Right atrium auricular region (tissue), 2 donors: ENCODE data around the gene ERMAP. TPM values are rescaled to one million over a fixed set of nuclear protein-coding genes. Genes with fewer than 3 reads are reported as not detected.
"Not testable (repeated sequence)": the region's sequence is repeated elsewhere in the genome, so short reads cannot be mapped to it uniquely, and the experiment has no call there.

Source experiments
- DNase-seq: peaks from one replicate; pipeline ENCODE4 v3.0.0-alpha.2; 2019; ENCODE audit warnings: low spot score
- H3K27ac ChIP-seq, 2 donors: fragments of 200-600 bp; sonication (generic); 1 replicate in 1 of 2; 2 replicates in 1 of 2; pipeline ENCODE4 v1.5.1; 2016 to 2019
- H3K27me3 ChIP-seq, 2 donors: fragments of 200-600 bp; sonication (generic); one replicate each; pipeline versions ENCODE4 v1.5.1 to v1.6.0; 2017 to 2019
- H3K36me3 ChIP-seq: fragments of 200-600 bp; sonication (generic); one replicate; pipeline ENCODE4 v1.5.1; 2016
- H3K4me1 ChIP-seq, 2 donors: fragments of 200-600 bp; sonication (generic); one replicate each; pipeline versions ENCODE4 v1.5.1 to v1.6.0; 2017 to 2019
- H3K4me3 ChIP-seq, 2 donors: fragments of 200-600 bp; sonication (generic); 1 replicate in 1 of 2; 2 replicates in 1 of 2; pipeline ENCODE4 v1.5.1; 2017 to 2019; ENCODE audit warnings: mild to moderate bottlenecking in 1 of 2, moderate library complexity in 1 of 2
- H3K9me3 ChIP-seq, 2 donors: fragments of 200-600 bp; sonication (generic); one replicate each; pipeline ENCODE4 v1.5.1; 2019
- total RNA-seq, 2 donors: library from RNA; depleted of rRNA; stranded (reverse); fragments of >200 nt; gene quantifications; one replicate each; pipeline ENCODE4 v1.1.0, GENCODE V29; 2016
- TF ChIP-seq, protein P1 (sequence below), 2 donors: fragments of 200-600 bp; sonication (generic); IDR thresholded peaks; one replicate each; pipeline ENCODE4 v1.5.1; 2019; ENCODE audit warnings: antibody characterized with exemption in 2 of 2

Gene ERMAP
- total RNA-seq, 2 donors from 2014 or later = 3.3 to 5.6 TPM

DNA sequence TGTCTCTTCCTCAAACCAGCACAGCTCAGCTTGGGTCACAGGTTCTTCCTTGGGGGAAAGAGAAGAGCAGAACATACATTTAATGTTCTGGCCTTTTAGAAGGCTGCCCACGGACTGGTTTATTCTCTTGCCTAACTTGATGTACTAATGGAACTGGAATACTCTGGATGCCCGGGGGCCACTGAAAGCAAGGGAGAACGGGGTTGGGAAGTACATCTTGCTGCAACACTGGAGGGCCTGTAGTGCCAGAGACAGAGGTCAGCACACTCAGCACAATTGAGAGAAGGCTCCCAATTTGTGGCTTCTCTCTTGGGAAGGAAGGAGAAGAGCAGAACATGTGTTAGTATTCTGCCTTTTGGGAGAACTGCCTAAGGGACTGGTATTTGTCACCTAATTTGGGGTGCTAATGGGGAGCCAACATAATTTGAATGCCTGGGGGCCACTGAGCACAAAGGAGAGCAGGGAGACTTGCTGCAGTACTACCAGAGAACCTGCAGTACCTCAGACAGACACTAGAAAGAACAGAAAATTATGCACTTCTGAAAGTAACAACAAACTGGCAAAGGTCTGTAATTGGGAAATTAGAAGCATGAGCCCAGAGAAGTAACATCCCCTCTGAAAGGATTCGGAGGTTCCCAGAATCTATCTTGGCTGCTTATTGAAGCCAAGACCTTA, 43.6 kb downstream of the ERMAP start:
- H3K27ac ChIP-seq = no peak overlapping the region
- H3K4me1 ChIP-seq = no peaks in the 10 kb centered on the region
- H3K4me3 ChIP-seq = no peak overlapping the region
- TF ChIP-seq, protein P1, sequence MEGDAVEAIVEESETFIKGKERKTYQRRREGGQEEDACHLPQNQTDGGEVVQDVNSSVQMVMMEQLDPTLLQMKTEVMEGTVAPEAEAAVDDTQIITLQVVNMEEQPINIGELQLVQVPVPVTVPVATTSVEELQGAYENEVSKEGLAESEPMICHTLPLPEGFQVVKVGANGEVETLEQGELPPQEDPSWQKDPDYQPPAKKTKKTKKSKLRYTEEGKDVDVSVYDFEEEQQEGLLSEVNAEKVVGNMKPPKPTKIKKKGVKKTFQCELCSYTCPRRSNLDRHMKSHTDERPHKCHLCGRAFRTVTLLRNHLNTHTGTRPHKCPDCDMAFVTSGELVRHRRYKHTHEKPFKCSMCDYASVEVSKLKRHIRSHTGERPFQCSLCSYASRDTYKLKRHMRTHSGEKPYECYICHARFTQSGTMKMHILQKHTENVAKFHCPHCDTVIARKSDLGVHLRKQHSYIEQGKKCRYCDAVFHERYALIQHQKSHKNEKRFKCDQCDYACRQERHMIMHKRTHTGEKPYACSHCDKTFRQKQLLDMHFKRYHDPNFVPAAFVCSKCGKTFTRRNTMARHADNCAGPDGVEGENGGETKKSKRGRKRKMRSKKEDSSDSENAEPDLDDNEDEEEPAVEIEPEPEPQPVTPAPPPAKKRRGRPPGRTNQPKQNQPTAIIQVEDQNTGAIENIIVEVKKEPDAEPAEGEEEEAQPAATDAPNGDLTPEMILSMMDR (IDR thresholded peaks at IDR 0.05) = no peak
- no peaks in the 10 kb centered on the region for H3K9me3 ChIP-seq
- DNase-seq = no peak
- H3K27me3 ChIP-seq = no peaks in the 10 kb centered on the region
- H3K36me3 ChIP-seq = no peaks in the 10 kb centered on the region

DNA sequence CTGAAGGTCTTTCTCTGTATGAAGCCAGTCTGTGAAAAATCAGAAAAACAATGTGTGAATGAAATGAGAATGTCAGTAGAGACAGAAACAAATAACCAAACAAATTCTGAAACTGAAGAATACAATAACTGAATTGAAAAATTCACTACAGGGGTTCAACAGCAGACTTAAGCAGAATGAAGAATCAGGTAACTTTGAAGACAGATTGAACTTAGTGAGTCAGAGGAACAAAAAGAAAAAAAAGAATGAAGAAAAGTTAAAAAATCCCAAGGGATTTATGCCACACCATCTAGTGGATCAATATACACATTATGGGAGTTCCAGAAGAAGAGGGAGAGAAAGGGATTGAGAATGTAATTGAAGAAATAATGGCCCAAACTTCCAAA, 44.1 kb downstream of the ERMAP start:
- Histone ChIP-seq H3K9me3 (no peaks in the 10 kb centered on the region), H3K27me3 (no peaks in the 10 kb centered on the region), H3K27ac (no peak overlapping the region), H3K4me1 (no peaks in the 10 kb centered on the region), H3K36me3 (no peaks in the 10 kb centered on the region), H3K4me3 (no peak overlapping the region)
- TF ChIP-seq, protein P1 (IDR thresholded peaks at IDR 0.05) = no peak
- no peak for DNase-seq

DNA sequence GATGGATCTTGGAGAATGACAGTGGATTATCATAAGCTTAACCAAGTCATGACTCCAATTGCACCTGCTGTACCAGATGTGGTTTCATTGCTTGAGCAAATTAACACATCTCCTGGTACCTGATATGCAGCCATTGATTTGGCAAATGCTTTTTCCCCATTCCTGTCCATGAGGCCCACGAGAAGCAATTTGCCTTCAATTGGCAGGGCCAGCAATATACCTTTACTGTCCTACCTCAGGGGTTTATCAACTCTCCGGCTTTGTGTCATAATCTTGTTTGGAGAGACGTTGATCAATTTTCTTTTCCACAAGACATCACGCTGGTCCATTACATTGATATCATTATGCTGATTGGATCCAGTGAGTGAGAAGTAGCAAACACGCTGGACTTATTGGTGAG, 49.6 kb downstream of the ERMAP start:
- no peak overlapping the region for H3K27ac ChIP-seq
- no peaks in the 10 kb centered on the region for H3K36me3 ChIP-seq
- H3K9me3 ChIP-seq = no peaks in the 10 kb centered on the region
- no peaks in the 10 kb centered on the region for H3K4me1 ChIP-seq
- DNase-seq = no peak
- H3K27me3 ChIP-seq = no peaks in the 10 kb centered on the region
- no peak overlapping the region for H3K4me3 ChIP-seq
- TF ChIP-seq, protein P1 (IDR thresholded peaks at IDR 0.05) = no peak

DNA sequence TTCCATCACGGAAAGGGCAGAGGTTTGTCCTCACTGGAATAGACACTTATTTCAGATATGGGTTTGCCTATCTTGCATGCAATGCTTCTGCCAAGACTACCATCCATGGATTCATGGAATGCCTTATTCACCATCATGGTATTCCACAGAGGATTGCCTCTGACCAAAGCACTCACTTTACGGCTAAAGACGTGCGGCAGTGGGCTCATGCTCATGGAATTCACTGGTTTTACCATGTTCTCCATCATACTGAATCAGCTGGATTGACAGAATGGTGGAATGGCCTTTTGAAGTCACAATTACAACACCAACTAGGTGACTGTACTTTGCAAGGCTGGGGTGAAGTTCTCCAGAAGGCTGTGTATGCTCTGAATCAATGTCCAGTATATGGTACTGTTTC, 51.5 kb downstream of the ERMAP start:
- H3K9me3 ChIP-seq, H3K27ac ChIP-seq, H3K36me3 ChIP-seq, H3K27me3 ChIP-seq, H3K4me3 ChIP-seq, DNase-seq, H3K4me1 ChIP-seq: not testable (repeated sequence)

DNA sequence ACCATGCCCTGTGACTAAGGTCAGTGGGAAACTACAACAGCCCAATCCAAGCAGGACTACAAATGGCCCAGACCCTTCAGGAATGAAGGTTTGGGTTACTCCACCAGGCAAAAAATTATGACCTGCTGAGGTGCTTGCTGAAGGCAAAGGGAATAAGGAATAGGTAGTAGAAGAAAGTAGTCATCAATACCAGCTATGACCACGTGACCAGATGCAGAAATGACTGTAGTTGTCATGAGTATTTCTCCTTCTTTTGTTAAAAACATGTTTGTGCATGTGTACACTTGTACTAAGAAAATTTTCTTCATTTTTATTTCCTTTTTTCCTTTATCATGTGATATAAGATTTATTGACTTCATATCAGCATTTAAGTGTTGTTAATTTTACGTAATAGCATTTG, 52.3 kb downstream of the ERMAP start:
- not testable (repeated sequence) for DNase-seq, H3K9me3 ChIP-seq, H3K27ac ChIP-seq, H3K4me1 ChIP-seq, H3K27me3 ChIP-seq, H3K36me3 ChIP-seq, H3K4me3 ChIP-seq

DNA sequence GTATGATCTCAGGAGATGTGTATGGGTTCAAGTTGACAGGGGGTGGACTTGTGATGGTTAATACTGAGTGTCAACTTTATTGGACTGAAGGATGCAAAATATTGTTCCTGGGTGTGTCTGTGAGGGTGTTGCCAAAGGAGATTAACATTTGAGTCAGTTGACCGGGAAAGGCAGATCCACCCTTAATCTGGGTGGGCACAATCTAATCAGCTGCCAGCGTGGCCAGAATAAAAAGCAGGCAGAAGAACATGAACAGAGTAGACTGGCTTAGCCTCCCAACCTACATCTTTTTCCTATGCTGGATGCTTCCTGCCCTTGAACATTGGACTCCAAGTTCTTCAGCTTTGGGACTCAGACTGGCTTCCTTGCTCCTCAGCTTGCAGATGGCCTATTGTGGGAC, 52.8 kb downstream of the ERMAP start:
- H3K4me1 ChIP-seq, DNase-seq, H3K27ac ChIP-seq, H3K4me3 ChIP-seq, H3K27me3 ChIP-seq, H3K36me3 ChIP-seq, H3K9me3 ChIP-seq: not testable (repeated sequence)

DNA sequence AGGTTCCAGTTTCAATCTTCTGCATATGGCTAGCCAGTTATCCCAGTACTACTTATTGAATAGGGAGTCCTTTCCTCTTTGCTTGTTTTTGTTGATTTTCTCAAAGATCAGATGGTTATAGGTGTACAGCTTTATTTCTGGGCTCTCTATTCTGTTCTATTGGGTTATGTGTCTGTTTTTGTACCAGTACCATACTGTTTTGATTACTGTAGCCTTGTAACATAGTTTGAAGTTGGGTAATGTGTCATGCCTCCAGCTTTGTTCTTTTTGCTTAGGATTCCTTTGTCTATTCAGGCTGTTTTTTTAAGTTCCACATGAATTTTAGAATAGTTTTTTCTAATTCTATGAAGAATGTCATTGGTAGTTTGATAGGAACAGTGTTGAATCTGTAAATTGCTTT, 56.2 kb downstream of the ERMAP start:
- H3K27ac ChIP-seq, H3K4me3 ChIP-seq, H3K9me3 ChIP-seq, H3K27me3 ChIP-seq, H3K4me1 ChIP-seq, H3K36me3 ChIP-seq, DNase-seq: not testable (repeated sequence)

DNA sequence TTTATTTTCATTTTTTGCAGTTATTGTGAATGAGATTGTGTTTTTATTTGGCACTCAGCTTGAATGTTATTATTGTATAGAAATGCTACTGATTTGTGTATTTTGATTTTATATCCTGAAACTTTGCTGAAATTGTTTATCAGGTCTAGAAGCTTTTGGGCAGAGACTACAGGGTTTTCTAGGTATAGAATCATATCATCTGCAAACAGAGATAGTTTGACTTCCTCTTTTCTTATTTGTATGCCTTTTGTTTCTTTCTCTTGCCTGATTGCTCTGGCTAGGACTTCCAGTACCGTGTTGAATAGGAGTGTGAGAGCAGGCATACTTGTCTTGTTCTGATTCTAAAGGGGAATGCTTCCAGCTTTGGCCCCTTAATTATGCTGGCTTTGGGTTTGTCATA, 56.7 kb downstream of the ERMAP start:
- no peak for DNase-seq
- TF ChIP-seq, protein P1 (IDR thresholded peaks at IDR 0.05) = no peak
- Histone ChIP-seq H3K4me1 (no peaks in the 10 kb centered on the region), H3K27me3 (no peaks in the 10 kb centered on the region), H3K36me3 (no peaks in the 10 kb centered on the region), H3K9me3 (peaks cover 0 to 6% of the 10 kb centered on the region in 2 donors), H3K27ac (no peak overlapping the region), H3K4me3 (no peak overlapping the region)
